Liver (tissue), 9 donors: Measurements from ENCODE around the gene VAMP1. TPM values are rescaled to one million over a fixed set of nuclear protein-coding genes. Genes with fewer than 3 reads are reported as not detected.

Experiments used
- DNase-seq: peaks from one replicate; pipeline ENCODE4 v3.0.0-alpha.2; 2017; ENCODE audit warnings: low spot score
- H3K27ac ChIP-seq, 2 donors: one replicate each; pipeline ENCODE4 v1.7.0; 2013; ENCODE audit warnings: inconsistent platforms in 2 of 2, low read length in 2 of 2, control low read depth in 1 of 2, low read depth in 1 of 2, mild to moderate bottlenecking in 1 of 2
- H3K27me3 ChIP-seq, 4 donors: one replicate each; pipeline versions ENCODE4 v1.6.1 to v1.7.0; 2013; ENCODE audit warnings: low read length in 3 of 4, inconsistent platforms in 1 of 4, mild to moderate bottlenecking in 1 of 4, moderate library complexity in 1 of 4; ENCODE audit not compliant: control insufficient read depth in 4 of 4, insufficient read depth in 4 of 4
- H3K36me3 ChIP-seq, 4 donors: one replicate each; pipeline versions ENCODE4 v1.6.1 to v1.7.0; 2013; ENCODE audit warnings: low read length in 3 of 4, mild to moderate bottlenecking in 3 of 4, low read depth in 1 of 4, moderate library complexity in 1 of 4; ENCODE audit not compliant: control insufficient read depth in 4 of 4, insufficient read depth in 3 of 4
- H3K4me1 ChIP-seq, 4 donors: one replicate each; pipeline versions ENCODE4 v1.6.1 to v1.7.0; 2013; ENCODE audit warnings: low read length in 3 of 4, mild to moderate bottlenecking in 3 of 4, moderate library complexity in 1 of 4; ENCODE audit not compliant: control insufficient read depth in 4 of 4, insufficient read depth in 4 of 4
- H3K4me3 ChIP-seq, 3 donors: one replicate each; pipeline versions ENCODE4 v1.6.1 to v1.7.0; 2013; ENCODE audit warnings: low read length in 3 of 3, control low read depth in 1 of 3, low read depth in 1 of 3, mild to moderate bottlenecking in 1 of 3
- H3K9ac ChIP-seq, 2 donors: one replicate each; pipeline ENCODE4 v1.7.0; 2013; ENCODE audit warnings: low read length in 2 of 2, mild to moderate bottlenecking in 2 of 2, moderate library complexity in 2 of 2, control low read depth in 1 of 2, low read depth in 1 of 2
- H3K9me3 ChIP-seq, 4 donors: one replicate each; pipeline versions ENCODE4 v1.6.1 to v1.7.0; 2013; ENCODE audit warnings: low read length in 3 of 4; ENCODE audit not compliant: control insufficient read depth in 4 of 4
- CTCF ChIP-seq: fragments of 150-350 bp; IDR thresholded peaks from 2 replicates; pipeline ENCODE4 v1.5.1; 2017; ENCODE audit warnings: improper control_type of control experiment, low read depth, low read length; ENCODE audit not compliant: missing input control
- EGR1 ChIP-seq, 2 donors: IDR thresholded peaks; 2 replicates each; pipeline ENCODE4 v1.6.1; 2016 to 2018; ENCODE audit warnings: antibody characterized with exemption in 2 of 2, low read depth in 2 of 2
- FOXA1 ChIP-seq: IDR thresholded peaks from 2 replicates; pipeline ENCODE4 v1.6.1; 2016; ENCODE audit warnings: antibody characterized with exemption
- FOXA2 ChIP-seq: IDR thresholded peaks from 2 replicates; pipeline ENCODE4 v1.6.1; 2016; ENCODE audit warnings: antibody characterized with exemption
- GABPA ChIP-seq, 2 donors: IDR thresholded peaks in 1 of 2; conservative IDR thresholded peaks in 1 of 2; 2 replicates each; pipeline ENCODE4 v1.6.1; 2016; ENCODE audit warnings: antibody characterized with exemption in 2 of 2, mild to moderate bottlenecking in 1 of 2, moderate library complexity in 1 of 2
- HNF4A ChIP-seq, 2 donors: conservative IDR thresholded peaks; 2 replicates each; pipeline ENCODE4 v1.6.1; 2016; ENCODE audit warnings: antibody characterized with exemption in 2 of 2, mild to moderate bottlenecking in 2 of 2
- HNF4G ChIP-seq: IDR thresholded peaks from 2 replicates; pipeline ENCODE4 v1.6.1; 2016; ENCODE audit warnings: antibody characterized with exemption
- JUND ChIP-seq, 2 donors: IDR thresholded peaks; 2 replicates each; pipeline ENCODE4 v1.6.1; 2016; ENCODE audit warnings: antibody characterized with exemption in 2 of 2
- MAX ChIP-seq: IDR thresholded peaks from 2 replicates; pipeline ENCODE4 v1.6.1; 2016; ENCODE audit warnings: antibody characterized with exemption
- NR2F2 ChIP-seq: IDR thresholded peaks from 2 replicates; pipeline ENCODE4 v1.6.1; 2016; ENCODE audit warnings: antibody characterized with exemption
- RXRA ChIP-seq, 2 donors: IDR thresholded peaks; 2 replicates each; pipeline ENCODE4 v1.6.1; 2017 to 2018; ENCODE audit warnings: antibody characterized with exemption in 2 of 2, mild to moderate bottlenecking in 1 of 2
- SP1 ChIP-seq: IDR thresholded peaks from 2 replicates; pipeline ENCODE4 v1.6.1; 2018; ENCODE audit warnings: antibody characterized with exemption, mild to moderate bottlenecking
- ZBTB33 ChIP-seq: IDR thresholded peaks from 2 replicates; pipeline ENCODE4 v1.6.1; 2016; ENCODE audit warnings: antibody characterized with exemption
- WGBS: extraction: QIAGEN DNeasy Blood & Tissue Kit; methylation state at CpG from one replicate; pipeline ENCODE4 v1.1.7; 2013; 5-methylcytosine and 5-hydroxymethylcytosine counted together
- polyA plus RNA-seq, 2 donors: library from polyadenylated mRNA; stranded (reverse) in 1 of 2; unstranded in 1 of 2; fragments of 200-250 nt in 1 of 2; fragments of >200 nt in 1 of 2; fragmentation: Nextera tagmentation in 1 of 2; extraction: Ambion mirVana in 1 of 2; gene quantifications; one replicate each; pipeline versions ENCODE4 v1.2.1 to v1.2.3, GENCODE V29; 2013 to 2015
- total RNA-seq, 2 donors: library from RNA; depleted of rRNA; stranded (reverse); fragments of >200 nt; gene quantifications; one replicate each; pipeline ENCODE4 v1.2.3, GENCODE V29; 2014
- donor health status: healthy.
- donor health status: healthy.
- donor health status: healthy.
- donor health status: healthy.
- donor health status: healthy.

The VAMP1 gene
- total and polyA plus RNA-seq, 4 donors: 2.4 to 6.4 (median 5.0) TPM

GRCh38 chr12:6450091-6450868, 20.2 kb downstream of the VAMP1 start:
- WGBS: 86% methylated on average over 16 of the region's 16 CpGs
- DNase-seq: no peak
- Histone ChIP-seq H3K27me3 (no peaks in the 10 kb centered on the region), H3K4me1 (peaks cover 8 to 26% (median 17%) of the 10 kb centered on the region in 4 donors), H3K9ac (no peak overlapping the region), H3K4me3 (peak overlapping the region in 1 of 3 donors; percentile 74), H3K27ac (no peak overlapping the region), H3K9me3 (no peaks in the 10 kb centered on the region), H3K36me3 (peaks cover 2 to 14% (median 11%) of the 10 kb centered on the region in 4 donors)
- TF ChIP-seq HNF4G (no peak), CTCF (no peak), GABPA (IDR thresholded peaks at IDR 0.05 in 1 of 2, conservative IDR thresholded peaks at IDR 0.05 in 1 of 2) (no peak), JUND (IDR thresholded peaks at IDR 0.05) (no peak), ZBTB33 (no peak), EGR1 (IDR thresholded peaks at IDR 0.05; ENCODE audit: low read depth in 2 of 2) (no peak), MAX (no peak), SP1 (no peak), FOXA2 (no peak)

- H3K4me1 ChIP-seq: peaks cover 0 to under 1% (median under 1%) of the 10 kb centered on the region in 4 donors
- H3K4me3 ChIP-seq: no peak within 1 kb of the TSS
- WGBS: 89% methylated on average over 16 of the region's 16 CpGs
- no peak for DNase-seq
- H3K9ac ChIP-seq: no peak within 1 kb of the TSS
- no peaks in the 10 kb centered on the region for H3K27me3 ChIP-seq
- H3K9me3 ChIP-seq: no peaks in the 10 kb centered on the region
- H3K36me3 ChIP-seq: peaks cover 2 to 11% (median 4%) of the 10 kb centered on the region in 4 donors
- peak within 1 kb of the TSS in 1 of 2 donors; percentile 12 for H3K27ac ChIP-seq
- TF ChIP-seq NR2F2 (no peak), HNF4G (no peak), MAX (no peak), HNF4A (conservative IDR thresholded peaks at IDR 0.05) (no peak), FOXA1 (no peak), FOXA2 (no peak), CTCF (no peak), RXRA (IDR thresholded peaks at IDR 0.05) (no peak)
Observed at GRCh38 chr12:6444704-6445688, 25.5 kb downstream of the VAMP1 start, which contains the start of gene CD27. CD27 (plus strand) TSS chr12:6444955; CDS start chr12:6445096, 141 bp downstream.
